ENCODE measurements around the gene EXPH5.

Gene EXPH5

GRCh38 chr11:108468478-108468864 is 125.1 kb downstream of the EXPH5 start:
- in situ Hi-C loops (cut with MboI; ENCODE audit: low sequenced_read_pairs) = no loop called here

GRCh38 chr11:108467091-108467823 is 126.3 kb downstream of the EXPH5 start, which contains the start of gene C11orf65:
TSS of gene C11orf65 (minus strand) at chr11:108467529. CDS start at chr11:108461559, 5,970 bp downstream.
- in situ Hi-C loops (cut with MboI; ENCODE audit: low sequenced_read_pairs) = no loop called here

- in situ Hi-C loops (cut with MboI; ENCODE audit: low sequenced_read_pairs) = no loop called here
Measured at GRCh38 chr11:108466405-108466804, 127.2 kb downstream of the EXPH5 start.

All from HL-60/S4 treated with retinoic acid at 250 ng/mL for 4 days and 3 days (cell line).